Testis (tissue), 2 donors: ENCODE data around the gene NUDT22.

Experiments
- CTCF ChIP-seq, 3 experiments: fragments of 450-650 bp in 2 of 3; fragments of 200-600 bp in 1 of 3; sonication (generic) in 1 of 3; IDR thresholded peaks; one replicate each; pipeline ENCODE4 v1.5.1; 2016 to 2019; ENCODE audit warnings: antibody characterized with exemption in 3 of 3, mild to moderate bottlenecking in 2 of 3, moderate library complexity in 1 of 3
- POLR2A ChIP-seq: fragments of 450-650 bp; IDR thresholded peaks from one replicate; pipeline ENCODE4 v1.6.1; 2017; ENCODE audit warnings: antibody characterized with exemption, mild to moderate bottlenecking, moderate library complexity

DNA sequence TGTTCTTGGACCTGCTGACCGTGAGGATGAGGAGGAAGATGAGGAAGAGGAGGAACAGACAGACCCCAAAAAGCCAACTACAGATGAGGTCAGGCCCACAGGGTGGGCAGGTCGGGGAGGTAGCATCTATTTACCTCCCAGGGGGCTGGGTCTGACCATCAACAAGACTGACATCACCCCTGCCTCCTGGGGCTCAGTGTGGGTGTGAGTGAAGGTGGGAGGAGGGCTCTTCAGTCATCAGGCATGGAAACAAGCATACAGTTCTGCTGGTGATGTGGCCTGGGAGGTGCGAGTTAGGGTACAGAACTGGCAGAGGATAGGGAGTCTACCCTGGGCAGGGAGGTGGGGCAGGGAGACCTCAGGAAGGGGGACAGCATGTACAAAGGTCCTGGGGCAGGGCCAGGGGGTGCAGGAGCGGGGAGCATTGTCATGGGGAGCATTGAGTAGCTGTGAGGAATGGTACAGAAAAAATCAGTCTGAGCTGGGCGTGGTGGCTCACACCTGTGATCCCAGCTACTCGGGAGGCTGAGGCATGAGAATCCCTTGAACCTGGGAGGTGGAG is 34.2 kb downstream of the NUDT22 start:
- no peak for TF ChIP-seq CTCF (IDR thresholded peaks at IDR 0.05)
- no peak for TF ChIP-seq POLR2A
